ENCODE results near the gene PPM1H.

DNA sequence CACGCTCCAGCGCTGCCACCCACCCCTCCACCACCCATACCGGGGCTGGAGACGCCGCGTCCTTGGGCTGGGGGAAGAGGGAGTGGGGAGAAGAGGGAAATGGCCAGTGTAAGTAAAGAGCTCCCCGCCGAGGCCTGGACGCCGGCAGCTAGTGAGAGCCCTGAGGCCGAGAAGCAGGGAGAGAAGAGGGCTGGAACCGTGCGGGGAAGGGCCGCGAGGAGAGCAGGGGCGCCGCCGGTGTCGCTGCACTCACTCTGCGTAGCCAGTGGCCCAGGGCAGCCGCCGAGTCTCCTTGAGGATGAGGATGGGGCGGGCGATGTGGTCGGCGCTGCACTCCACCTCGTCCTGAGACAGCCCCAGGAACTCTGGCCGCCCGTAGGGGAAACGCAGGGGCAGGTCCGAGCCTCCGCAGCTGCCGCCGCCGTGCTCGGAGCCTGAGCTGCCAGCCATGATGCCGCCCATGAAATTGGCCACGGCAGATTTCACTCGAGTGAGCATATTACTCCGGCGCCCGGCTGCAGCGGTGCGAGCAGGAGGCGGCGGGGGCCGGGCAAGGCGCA, 631 bp downstream of the PPM1H start:
- TF ChIP-seq, protein P1, sequence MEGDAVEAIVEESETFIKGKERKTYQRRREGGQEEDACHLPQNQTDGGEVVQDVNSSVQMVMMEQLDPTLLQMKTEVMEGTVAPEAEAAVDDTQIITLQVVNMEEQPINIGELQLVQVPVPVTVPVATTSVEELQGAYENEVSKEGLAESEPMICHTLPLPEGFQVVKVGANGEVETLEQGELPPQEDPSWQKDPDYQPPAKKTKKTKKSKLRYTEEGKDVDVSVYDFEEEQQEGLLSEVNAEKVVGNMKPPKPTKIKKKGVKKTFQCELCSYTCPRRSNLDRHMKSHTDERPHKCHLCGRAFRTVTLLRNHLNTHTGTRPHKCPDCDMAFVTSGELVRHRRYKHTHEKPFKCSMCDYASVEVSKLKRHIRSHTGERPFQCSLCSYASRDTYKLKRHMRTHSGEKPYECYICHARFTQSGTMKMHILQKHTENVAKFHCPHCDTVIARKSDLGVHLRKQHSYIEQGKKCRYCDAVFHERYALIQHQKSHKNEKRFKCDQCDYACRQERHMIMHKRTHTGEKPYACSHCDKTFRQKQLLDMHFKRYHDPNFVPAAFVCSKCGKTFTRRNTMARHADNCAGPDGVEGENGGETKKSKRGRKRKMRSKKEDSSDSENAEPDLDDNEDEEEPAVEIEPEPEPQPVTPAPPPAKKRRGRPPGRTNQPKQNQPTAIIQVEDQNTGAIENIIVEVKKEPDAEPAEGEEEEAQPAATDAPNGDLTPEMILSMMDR (IDR thresholded peaks at IDR 0.05): no peak
- TF ChIP-seq POLR2A (IDR thresholded peaks at IDR 0.05): no peak
